SH-SY5Y (cell line): ENCODE measurements around the gene MXI1.

Experiments
- GATA2 ChIP-seq: IDR thresholded peaks from 2 replicates; pipeline ENCODE4 v1.6.1; 2011; ENCODE audit warnings: mild to moderate bottlenecking, low read depth, low read length
- GATA3 ChIP-seq: IDR thresholded peaks from 2 replicates; pipeline ENCODE4 v1.6.1; 2011; ENCODE audit warnings: low read depth, mild to moderate bottlenecking, low read length, moderate library complexity

MXI1 gene

GRCh38 chr10:110296966-110297365, 89.6 kb downstream of the MXI1 start:
- TF ChIP-seq GATA2 = no peak

- TF ChIP-seq GATA3 (no peak), GATA2 (no peak)
These were observed 93.1 kb downstream of the MXI1 start for GRCh38 chr10:110300486-110300986.

GRCh38 chr10:110303681-110304080, 96.3 kb downstream of the MXI1 start:
- TF ChIP-seq GATA3 (no peak), GATA2 (no peak)

GRCh38 chr10:110304394-110304779, 97.0 kb downstream of the MXI1 start:
- TF ChIP-seq GATA2 (no peak), GATA3 (no peak)

GRCh38 chr10:110304780-110305421, 97.5 kb downstream of the MXI1 start, which contains the start of gene SMNDC1:
TSS of gene SMNDC1 (minus strand) at chr10:110304920. CDS start at chr10:110303587, 1,333 bp downstream.
- TF ChIP-seq GATA3 = no peak
- TF ChIP-seq GATA2 = 0 out of 2 replicates have a peak, but pooled peaks have one; percentile 42

- TF ChIP-seq GATA3 = no peak
- no peak for TF ChIP-seq GATA2
These were observed 98.5 kb downstream of the MXI1 start for GRCh38 chr10:110305767-110306451.

GRCh38 chr10:110306452-110306768, 99.0 kb downstream of the MXI1 start:
- no peak for TF ChIP-seq GATA3
- TF ChIP-seq GATA2 = no peak

- TF ChIP-seq GATA3 (no peak), GATA2 (no peak)
These were observed 100.4 kb downstream of the MXI1 start for GRCh38 chr10:110307805-110308204.

- TF ChIP-seq GATA2 = no peak
- TF ChIP-seq GATA3 = no peak
These were observed 103.3 kb downstream of the MXI1 start for GRCh38 chr10:110310741-110311140.

- TF ChIP-seq GATA2 (no peak), GATA3 (no peak)
These were observed 104.0 kb downstream of the MXI1 start for GRCh38 chr10:110311357-110311949.

- TF ChIP-seq GATA2 (no peak), GATA3 (no peak)
These were observed 104.8 kb downstream of the MXI1 start for GRCh38 chr10:110312206-110312605.

GRCh38 chr10:110313674-110314073, 106.3 kb downstream of the MXI1 start:
- no peak for TF ChIP-seq GATA2
- TF ChIP-seq GATA3 = no peak

- TF ChIP-seq GATA2 (no peak), GATA3 (no peak)
These were observed 110.8 kb downstream of the MXI1 start for GRCh38 chr10:110317866-110318850.
